ENCODE measurements around the gene FGF22.
"Not testable (repeated sequence)": the region's sequence is repeated elsewhere in the genome, so short reads cannot be mapped to it uniquely, and the experiment has no call there.

- not testable (repeated sequence) for TF ChIP-seq POLR2A (IDR thresholded peaks at IDR 0.05; ENCODE audit: extremely low read depth, insufficient read length); MAX (IDR thresholded peaks at IDR 0.05; ENCODE audit: low read depth, low read length); CTCF (IDR thresholded peaks at IDR 0.05; ENCODE audit: low read depth, low read length)
Observed at GRCh38 chr19:629515-629914, 10.2 kb upstream of the FGF22 start.

All from NB4 (cell line).